ENCODE results near the gene IL1RAP.

The IL1RAP gene

DNA sequence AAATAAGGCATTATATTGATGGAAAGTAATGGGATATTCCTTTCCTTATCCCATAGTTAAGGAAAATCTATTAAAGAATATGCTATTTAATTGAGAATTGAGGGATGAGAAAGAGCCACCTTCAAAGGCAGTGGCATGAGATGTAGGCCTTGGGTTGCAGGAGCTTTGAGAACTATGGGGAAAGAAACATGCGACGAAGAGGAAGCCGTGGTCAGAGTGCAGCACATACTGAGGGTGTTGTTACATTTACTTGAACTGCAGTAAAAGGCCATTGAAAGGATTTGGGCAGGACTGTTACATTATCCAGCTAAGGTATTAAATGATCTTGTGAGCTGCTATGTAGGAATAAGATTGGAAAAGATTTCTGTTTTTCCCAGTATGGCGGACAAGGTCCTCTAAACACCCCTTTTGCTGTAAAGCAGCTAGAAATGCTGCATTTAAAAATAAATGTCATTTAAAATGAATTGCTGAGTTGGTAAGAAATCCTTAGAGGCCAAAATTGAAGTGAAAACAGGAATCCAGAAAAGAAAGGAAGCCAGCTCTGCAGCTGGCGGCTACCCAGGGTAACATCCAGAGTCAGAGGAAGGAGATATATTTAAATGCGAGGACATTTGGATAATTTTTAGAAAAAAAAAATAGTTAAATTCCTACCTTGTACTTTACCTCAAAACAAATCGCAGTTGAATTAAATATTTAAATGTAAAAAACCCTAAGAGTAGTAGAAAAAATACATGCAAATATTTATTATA is 61.7 kb downstream of the IL1RAP start:
- no peak for DNase-seq (ENCODE audit: low read depth)
- TF ChIP-seq, protein P1, sequence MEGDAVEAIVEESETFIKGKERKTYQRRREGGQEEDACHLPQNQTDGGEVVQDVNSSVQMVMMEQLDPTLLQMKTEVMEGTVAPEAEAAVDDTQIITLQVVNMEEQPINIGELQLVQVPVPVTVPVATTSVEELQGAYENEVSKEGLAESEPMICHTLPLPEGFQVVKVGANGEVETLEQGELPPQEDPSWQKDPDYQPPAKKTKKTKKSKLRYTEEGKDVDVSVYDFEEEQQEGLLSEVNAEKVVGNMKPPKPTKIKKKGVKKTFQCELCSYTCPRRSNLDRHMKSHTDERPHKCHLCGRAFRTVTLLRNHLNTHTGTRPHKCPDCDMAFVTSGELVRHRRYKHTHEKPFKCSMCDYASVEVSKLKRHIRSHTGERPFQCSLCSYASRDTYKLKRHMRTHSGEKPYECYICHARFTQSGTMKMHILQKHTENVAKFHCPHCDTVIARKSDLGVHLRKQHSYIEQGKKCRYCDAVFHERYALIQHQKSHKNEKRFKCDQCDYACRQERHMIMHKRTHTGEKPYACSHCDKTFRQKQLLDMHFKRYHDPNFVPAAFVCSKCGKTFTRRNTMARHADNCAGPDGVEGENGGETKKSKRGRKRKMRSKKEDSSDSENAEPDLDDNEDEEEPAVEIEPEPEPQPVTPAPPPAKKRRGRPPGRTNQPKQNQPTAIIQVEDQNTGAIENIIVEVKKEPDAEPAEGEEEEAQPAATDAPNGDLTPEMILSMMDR (IDR thresholded peaks at IDR 0.05; ENCODE audit: low read depth, low read length, missing control alignments), result no peak
- no peak overlapping the region for H3K4me3 ChIP-seq (ENCODE audit: low read depth, low read length)

DNA sequence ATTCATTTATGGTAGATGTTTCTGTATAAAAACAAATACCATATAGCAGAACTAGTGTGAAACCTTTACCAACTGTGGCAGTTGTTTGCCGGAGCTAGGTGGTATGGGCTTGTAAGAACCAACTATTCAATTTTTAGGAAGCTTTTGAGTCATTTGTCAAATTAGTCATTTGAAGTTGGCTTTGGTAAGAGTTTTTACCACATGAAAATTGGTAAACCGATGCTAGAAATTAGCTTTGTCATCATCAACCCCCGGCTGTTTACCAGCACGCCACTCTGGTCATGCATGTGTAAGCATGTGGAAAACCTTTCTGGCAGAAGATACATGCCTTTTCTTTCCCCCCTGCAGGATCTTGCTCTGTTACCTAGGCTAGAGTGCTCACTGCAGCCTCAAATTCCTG is 63.3 kb downstream of the IL1RAP start:
- DNase-seq (ENCODE audit: low read depth), result no peak
- H3K4me3 ChIP-seq (ENCODE audit: low read depth, low read length), result no peak overlapping the region
- TF ChIP-seq, protein P1 (IDR thresholded peaks at IDR 0.05; ENCODE audit: low read depth, low read length, missing control alignments), result no peak

DNA sequence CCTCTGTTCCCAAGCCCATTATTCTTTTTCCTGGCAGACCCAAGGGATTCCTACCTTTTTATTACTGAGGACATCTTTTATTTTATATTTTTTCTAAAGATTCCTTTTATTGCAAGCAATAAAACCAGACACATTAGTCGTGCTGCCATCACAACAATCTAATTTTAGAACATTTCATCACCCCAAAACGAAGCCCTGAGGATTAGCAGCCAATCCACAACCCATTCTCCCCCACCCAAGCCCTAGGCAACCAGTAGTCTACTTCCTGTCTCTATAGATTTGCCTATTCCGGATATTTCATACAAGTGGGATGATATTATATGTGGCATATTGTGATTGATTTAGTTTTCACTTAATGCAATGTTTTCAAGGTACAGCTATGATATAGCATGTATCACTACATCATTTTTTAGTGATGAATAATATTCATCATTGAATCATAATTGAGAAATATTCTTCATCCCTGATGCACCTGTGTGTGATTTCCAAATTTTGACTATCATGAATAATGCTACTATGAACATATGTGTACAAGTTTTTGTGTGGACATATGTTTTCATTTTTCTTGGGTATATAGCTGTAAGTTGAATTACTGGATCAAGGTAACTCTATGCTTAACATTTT is 65.7 kb downstream of the IL1RAP start:
- no peak for DNase-seq (ENCODE audit: low read depth)
- TF ChIP-seq, protein P1 (IDR thresholded peaks at IDR 0.05; ENCODE audit: low read depth, low read length, missing control alignments), result no peak
- H3K4me3 ChIP-seq (ENCODE audit: low read depth, low read length), result no peak overlapping the region

DNA sequence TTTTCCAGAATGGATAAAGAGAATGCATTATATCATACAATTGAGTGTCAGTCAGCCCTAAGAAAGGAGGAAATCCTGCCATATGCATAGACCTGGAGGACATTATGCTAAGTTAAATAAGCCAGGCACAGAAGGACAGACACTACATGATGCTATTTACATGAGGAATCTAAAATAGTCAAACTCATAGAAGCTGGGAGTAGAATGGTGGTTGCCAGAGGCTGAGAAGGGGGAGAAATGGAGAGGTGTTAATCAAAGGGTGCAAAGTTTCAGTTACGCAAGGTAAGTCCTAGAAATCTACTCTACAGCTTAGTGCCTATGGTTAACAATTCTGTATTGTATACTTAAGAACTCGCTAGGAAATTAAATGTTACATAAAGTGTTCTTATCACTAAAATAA is 66.5 kb downstream of the IL1RAP start:
- TF ChIP-seq, protein P1 (IDR thresholded peaks at IDR 0.05; ENCODE audit: low read depth, low read length, missing control alignments), result no peak
- DNase-seq (ENCODE audit: low read depth), result no peak
- H3K4me3 ChIP-seq (ENCODE audit: low read depth, low read length), result no peak overlapping the region

DNA sequence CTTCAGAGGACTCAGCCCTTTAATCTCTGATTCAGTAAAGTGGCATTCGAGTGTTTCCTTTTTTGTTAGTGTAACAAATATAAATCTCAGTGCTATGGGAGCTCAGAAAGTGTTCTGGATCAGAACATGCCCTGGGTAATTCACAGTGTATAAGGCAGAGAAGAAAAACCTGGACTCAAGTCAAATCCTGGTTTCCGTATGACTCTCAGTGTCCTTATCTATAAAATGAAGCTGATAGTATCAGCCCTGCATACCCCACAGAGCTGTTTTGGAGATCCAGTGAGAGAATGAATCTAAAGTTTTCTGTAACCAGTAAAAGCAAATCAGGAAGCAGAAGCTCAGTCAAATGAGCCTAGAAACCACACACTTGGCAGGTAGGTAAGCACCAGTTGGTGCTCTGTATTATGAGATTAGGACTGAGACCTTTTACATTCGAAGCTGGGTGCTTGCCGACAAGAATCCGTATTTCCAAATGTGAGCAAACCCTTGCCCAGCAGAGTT is 67.2 kb downstream of the IL1RAP start:
- no peak for DNase-seq (ENCODE audit: low read depth)
- H3K4me3 ChIP-seq (ENCODE audit: low read depth, low read length), result no peak overlapping the region
- TF ChIP-seq, protein P1 (IDR thresholded peaks at IDR 0.05; ENCODE audit: low read depth, low read length, missing control alignments), result no peak

DNA sequence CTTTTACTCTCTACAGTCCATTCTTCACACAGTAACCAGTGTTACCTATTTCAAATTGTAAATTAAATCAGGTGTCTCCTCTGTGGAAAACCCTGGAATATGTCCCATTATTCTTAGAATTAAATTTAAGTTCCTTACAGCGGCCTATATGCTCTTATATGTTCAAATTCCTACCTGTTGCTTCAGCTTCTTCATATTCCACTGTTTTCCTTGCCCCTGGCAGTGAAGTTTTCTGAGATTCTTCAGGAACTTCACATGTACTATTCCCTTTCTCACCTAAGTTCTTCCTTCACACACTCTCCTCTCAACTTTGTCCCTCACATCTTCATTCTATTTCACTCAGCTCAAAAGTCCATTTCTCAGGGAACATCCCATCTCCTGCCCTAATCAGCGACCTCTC is 68.8 kb downstream of the IL1RAP start:
- TF ChIP-seq, protein P1 (IDR thresholded peaks at IDR 0.05; ENCODE audit: low read depth, low read length, missing control alignments), result no peak
- DNase-seq (ENCODE audit: low read depth), result no peak
- H3K4me3 ChIP-seq (ENCODE audit: low read depth, low read length), result no peak overlapping the region

Data from GM12864 (cell line).